GM12891 (cell line): ENCODE results near the gene NUDT12. TPM values are rescaled to one million over a fixed set of nuclear protein-coding genes. Genes with fewer than 3 reads are reported as not detected.

Source experiments
- DNase-seq: peaks from one replicate; pipeline ENCODE4 v3.0.0; 2011; ENCODE audit warnings: low spot score; ENCODE audit not compliant: insufficient read length
- FAIRE-seq: peaks from 2 replicates; lab custom pipeline; 2011; peaks lifted over from hg19 to GRCh38; lab: Jason Lieb, UNC
- PAX5 ChIP-seq: IDR thresholded peaks from 2 replicates; pipeline ENCODE4 v1.6.1; 2011; ENCODE audit warnings: low read length, moderate library complexity, mild to moderate bottlenecking; ENCODE audit not compliant: insufficient read depth, severe bottlenecking
- POLR2A ChIP-seq: IDR thresholded peaks from 2 replicates; pipeline ENCODE4 v1.6.1; 2011; ENCODE audit warnings: low read depth, low read length, control low read depth
- POLR2AphosphoS5 ChIP-seq: IDR thresholded peaks from 2 replicates; pipeline ENCODE4 v1.6.1; 2011; ENCODE audit warnings: low read depth, low read length, control low read depth
- POU2F2 ChIP-seq: IDR thresholded peaks from 2 replicates; pipeline ENCODE4 v1.6.1; 2011; ENCODE audit warnings: low read depth, mild to moderate bottlenecking, control low read depth, low read length, moderate library complexity
- SPI1 ChIP-seq: IDR thresholded peaks from 2 replicates; pipeline ENCODE4 v1.6.1; 2011; ENCODE audit warnings: low read depth, low read length, control low read depth
- TAF1 ChIP-seq: IDR thresholded peaks from 2 replicates; pipeline ENCODE4 v1.6.1; 2011; ENCODE audit warnings: low read depth, low read length, control low read depth
- polyA plus RNA-seq: library from polyadenylated mRNA; unstranded; fragments of >200 nt; gene quantifications from one replicate; pipeline ENCODE4 v1.2.1, GENCODE V29; 2012; ENCODE audit warnings: low read depth, missing spikeins, inconsistent platforms; ENCODE audit not compliant: missing spikeins

The NUDT12 gene
- polyA plus RNA-seq = 3.3 TPM

- FAIRE-seq = peak; percentile 65
- peak; percentile 28 for DNase-seq
- TF ChIP-seq TAF1 (0 out of 2 replicates have a peak, but pooled peaks have one; percentile 18), POLR2AphosphoS5 (peak; percentile 55; the same call in 1 of the 2 replicates), PAX5 (no peak), SPI1 (no peak)
Measured at GRCh38 chr5:103562453-103563157, at the start of gene NUDT12. NUDT12 (minus strand) TSS chr5:103562789; CDS start chr5:103560248, 2,541 bp downstream.

- FAIRE-seq (no peak), DNase-seq (no peak)
- no peak for TF ChIP-seq TAF1
- TF ChIP-seq SPI1 = no peak
- TF ChIP-seq PAX5 = no peak
- no peak for TF ChIP-seq POLR2AphosphoS5
- no peak for TF ChIP-seq POLR2A
- TF ChIP-seq POU2F2 = no peak
Measured at GRCh38 chr5:103607346-103607745, 44.8 kb upstream of the NUDT12 start.

GRCh38 chr5:103605277-103605676 is 42.7 kb upstream of the NUDT12 start:
- no peak for TF ChIP-seq SPI1
- DNase-seq = no peak
- no peak for FAIRE-seq

- TF ChIP-seq POLR2AphosphoS5 (no peak), POLR2A (no peak), TAF1 (no peak), POU2F2 (no peak), SPI1 (no peak), PAX5 (no peak)
- DNase-seq = no peak
- FAIRE-seq = no peak
Measured at GRCh38 chr5:103602438-103602837, 39.8 kb upstream of the NUDT12 start.

- TF ChIP-seq POLR2AphosphoS5 (no peak), PAX5 (no peak), POLR2A (no peak)
- no peak for FAIRE-seq
Measured at GRCh38 chr5:103601314-103601713, 38.7 kb upstream of the NUDT12 start.

GRCh38 chr5:103600086-103600485 is 37.5 kb upstream of the NUDT12 start:
- no peak for FAIRE-seq
- no peak for DNase-seq

More at GRCh38 chr5:103601314-103601713, 38.7 kb upstream of the NUDT12 start:
- DNase-seq = no peak

GRCh38 chr5:103598997-103599566 is 36.5 kb upstream of the NUDT12 start:
- TF ChIP-seq PAX5 = no peak
- TF ChIP-seq SPI1 = peak; percentile 57
- DNase-seq (no peak), FAIRE-seq (no peak)

More at GRCh38 chr5:103600086-103600485, 37.5 kb upstream of the NUDT12 start:
- TF ChIP-seq POLR2AphosphoS5 (no peak), POLR2A (no peak), PAX5 (no peak), SPI1 (no peak), POU2F2 (no peak), TAF1 (no peak)

GRCh38 chr5:103590221-103590620 is 27.6 kb upstream of the NUDT12 start:
- FAIRE-seq (no peak), DNase-seq (no peak)
- TF ChIP-seq PAX5 (no peak), POU2F2 (no peak), POLR2A (no peak), TAF1 (no peak)

- no peak for TF ChIP-seq POU2F2
- no peak for TF ChIP-seq SPI1
- no peak for TF ChIP-seq POLR2A
- TF ChIP-seq PAX5 = no peak
- no peak for TF ChIP-seq POLR2AphosphoS5
- TF ChIP-seq TAF1 = no peak
- FAIRE-seq = no peak
- DNase-seq = no peak
Measured at GRCh38 chr5:103589776-103590175, 27.2 kb upstream of the NUDT12 start.

- DNase-seq = no peak
Measured at GRCh38 chr5:103589357-103589756, 26.8 kb upstream of the NUDT12 start.

More at GRCh38 chr5:103589357-103589756, 26.8 kb upstream of the NUDT12 start:
- no peak for FAIRE-seq
- TF ChIP-seq POLR2A (no peak), SPI1 (no peak), TAF1 (no peak), POU2F2 (no peak), PAX5 (no peak), POLR2AphosphoS5 (no peak)
